ENCODE results near the gene UBE2E3.

Gene UBE2E3

GRCh38 chr2:180991820-180992219, 11.4 kb downstream of the UBE2E3 start:
- Histone ChIP-seq H3K36me3 (ENCODE audit: insufficient read depth, low read length) (peaks cover 26% of the 10 kb centered on the region), H3K4me3 (no peak overlapping the region), H3K9me3 (ENCODE audit: low read depth, low read length) (no peaks in the 10 kb centered on the region), H3K9ac (ENCODE audit: insufficient read length) (no peak overlapping the region), H3K27ac (no peak overlapping the region)
- no peak for DNase-seq (ENCODE audit: low read depth, low spot score)
- TF ChIP-seq POLR2AphosphoS5 (IDR thresholded peaks at IDR 0.05; ENCODE audit: borderline replicate concordance, low read depth, low read length) (no peak), EZH2 (IDR thresholded peaks at IDR 0.05) (no peak), FOXP2 (optimal IDR thresholded peaks at IDR 0.05; ENCODE audit: control extremely low read depth, extremely low read length, insufficient read depth) (no peak)

DNA sequence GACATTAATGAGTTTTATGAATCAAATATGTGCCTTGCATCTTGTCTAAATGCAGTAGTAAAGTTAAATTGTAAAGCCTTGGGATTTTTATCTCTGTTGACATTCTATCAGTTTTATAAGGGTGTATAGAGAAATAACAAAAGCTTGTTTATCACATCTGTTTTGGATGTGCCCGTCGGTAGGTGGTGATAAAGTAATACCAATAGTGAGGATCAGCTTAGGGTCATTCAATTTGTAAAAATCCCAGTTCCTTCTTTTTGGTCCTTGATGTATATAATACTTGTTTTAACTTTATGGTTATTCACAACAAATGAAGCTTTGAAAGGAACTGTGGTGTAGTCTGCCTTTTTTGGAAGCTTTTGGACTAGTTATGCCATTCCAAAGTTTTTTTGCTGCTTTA, 12.6 kb downstream of the UBE2E3 start:
- peaks cover 32% of the 10 kb centered on the region for H3K36me3 ChIP-seq (ENCODE audit: insufficient read depth, low read length)
- H3K9ac ChIP-seq (ENCODE audit: insufficient read length): no peak overlapping the region
- no peak overlapping the region for H3K4me3 ChIP-seq
- H3K27ac ChIP-seq: no peak overlapping the region; the same call in 1 of the 2 replicates
- no peak for TF ChIP-seq POLR2AphosphoS5 (IDR thresholded peaks at IDR 0.05; ENCODE audit: borderline replicate concordance, low read depth, low read length)
- TF ChIP-seq EZH2 (IDR thresholded peaks at IDR 0.05): no peak
- TF ChIP-seq FOXP2 (optimal IDR thresholded peaks at IDR 0.05; ENCODE audit: control extremely low read depth, extremely low read length, insufficient read depth): no peak
- DNase-seq (ENCODE audit: low read depth, low spot score): no peak
- no peaks in the 10 kb centered on the region for H3K9me3 ChIP-seq (ENCODE audit: low read depth, low read length)

DNA sequence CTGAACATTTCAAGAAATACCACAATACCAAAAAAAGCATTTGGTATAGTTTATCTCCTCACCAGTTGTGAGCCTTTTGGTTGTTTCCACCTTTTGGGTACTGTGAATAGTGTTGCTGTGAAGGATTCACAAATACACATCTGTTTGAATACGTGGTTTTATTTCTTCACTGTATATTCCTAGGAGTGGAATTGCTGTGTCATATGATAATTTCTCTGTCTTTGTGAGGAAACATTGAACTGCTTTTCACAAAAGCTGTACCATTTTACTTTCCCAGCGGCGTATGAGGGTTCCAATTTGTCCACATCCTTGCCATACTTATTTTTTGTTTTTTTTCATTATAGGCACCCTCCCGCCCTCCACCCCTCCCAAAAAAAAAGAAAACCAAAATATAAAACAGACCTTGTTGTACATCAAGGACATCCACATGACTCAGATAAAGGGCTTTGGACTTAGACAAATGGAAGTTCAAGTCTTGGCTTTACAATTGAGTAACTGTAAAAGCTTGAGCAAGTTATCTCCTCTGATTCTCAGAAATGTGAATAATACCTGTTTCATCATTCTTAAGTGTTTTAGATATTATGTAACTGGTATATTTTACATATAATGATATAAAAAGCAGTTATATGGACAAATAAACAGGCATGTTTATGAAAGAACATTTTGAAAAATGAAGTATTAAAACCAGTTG, 19.0 kb downstream of the UBE2E3 start:
- peaks cover 19% of the 10 kb centered on the region for H3K36me3 ChIP-seq (ENCODE audit: insufficient read depth, low read length)
- no peak for DNase-seq (ENCODE audit: low read depth, low spot score)
- H3K9me3 ChIP-seq (ENCODE audit: low read depth, low read length): no peaks in the 10 kb centered on the region
- TF ChIP-seq FOXP2 (optimal IDR thresholded peaks at IDR 0.05; ENCODE audit: control extremely low read depth, extremely low read length, insufficient read depth): no peak
- no peak overlapping the region for H3K4me3 ChIP-seq
- no peak overlapping the region for H3K27ac ChIP-seq
- no peak overlapping the region for H3K9ac ChIP-seq (ENCODE audit: insufficient read length)

DNA sequence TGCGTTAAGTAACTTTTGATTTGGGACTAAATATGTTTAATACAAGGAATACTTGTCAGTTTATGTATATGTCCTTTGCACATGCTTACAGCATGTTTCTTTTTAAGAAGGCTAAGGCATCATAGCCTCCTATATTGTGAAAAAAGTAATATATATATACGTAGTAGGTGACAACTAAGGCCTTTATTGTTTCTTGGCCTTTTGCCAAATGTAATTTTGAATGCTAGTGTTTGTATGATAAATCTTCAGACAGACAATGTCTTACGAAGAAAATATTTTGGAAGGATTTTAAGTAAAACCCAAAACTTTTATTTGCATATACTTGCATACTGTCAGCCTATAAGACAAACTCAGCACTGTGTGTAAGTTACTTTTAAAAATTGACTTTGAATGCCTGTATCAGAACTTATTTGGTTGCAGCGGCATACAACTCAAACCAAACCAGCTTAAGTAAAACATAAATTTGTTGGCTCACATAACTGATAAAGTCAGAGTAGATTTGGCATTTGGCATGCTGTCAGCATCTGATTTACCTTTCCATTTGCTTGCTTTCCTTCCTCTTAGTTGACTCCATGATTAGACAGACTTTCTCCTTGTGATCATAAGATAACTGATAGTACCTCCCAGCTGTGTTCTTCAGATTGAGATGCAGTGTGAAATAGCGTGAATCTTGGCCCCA, 24.4 kb downstream of the UBE2E3 start:
- no peak for DNase-seq (ENCODE audit: low read depth, low spot score)
- TF ChIP-seq POLR2AphosphoS5 (IDR thresholded peaks at IDR 0.05; ENCODE audit: borderline replicate concordance, low read depth, low read length) (no peak), FOXP2 (optimal IDR thresholded peaks at IDR 0.05; ENCODE audit: control extremely low read depth, extremely low read length, insufficient read depth) (no peak), EZH2 (IDR thresholded peaks at IDR 0.05) (no peak)
- H3K4me3 ChIP-seq: 0 out of 2 replicates have a peak overlapping the region, but pooled peaks have one; percentile 4

DNA sequence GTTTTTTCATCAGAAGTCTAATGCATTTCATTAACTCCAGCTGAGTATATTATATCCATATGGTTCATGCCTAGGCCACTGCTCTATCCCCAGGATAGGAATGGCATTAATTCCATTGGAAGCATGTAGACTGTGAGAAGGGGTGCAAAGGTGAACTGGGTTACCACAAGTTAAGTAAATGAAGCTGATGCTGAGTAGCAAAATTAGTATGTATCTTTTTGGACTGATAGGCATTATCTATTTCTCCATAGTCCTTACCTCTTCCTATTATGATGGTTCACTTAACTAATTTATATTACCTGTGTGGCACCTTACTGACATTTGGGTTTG, 24.9 kb downstream of the UBE2E3 start:
- TF ChIP-seq EZH2 (IDR thresholded peaks at IDR 0.05) (no peak), FOXP2 (optimal IDR thresholded peaks at IDR 0.05; ENCODE audit: control extremely low read depth, extremely low read length, insufficient read depth) (no peak), POLR2AphosphoS5 (IDR thresholded peaks at IDR 0.05; ENCODE audit: borderline replicate concordance, low read depth, low read length) (no peak)
- Histone ChIP-seq H3K27ac (peak overlapping the region; percentile 72), H3K4me3 (no peak overlapping the region), H3K36me3 (ENCODE audit: insufficient read depth, low read length) (no peaks in the 10 kb centered on the region), H3K9ac (ENCODE audit: insufficient read length) (no peak overlapping the region), H3K9me3 (ENCODE audit: low read depth, low read length) (no peaks in the 10 kb centered on the region)
- no peak for DNase-seq (ENCODE audit: low read depth, low spot score)

More for the DNA sequence above, 24.4 kb downstream of the UBE2E3 start:
- H3K9ac ChIP-seq (ENCODE audit: insufficient read length): no peak overlapping the region
- H3K9me3 ChIP-seq (ENCODE audit: low read depth, low read length): no peaks in the 10 kb centered on the region
- peak overlapping the region; percentile 72 for H3K27ac ChIP-seq
- H3K36me3 ChIP-seq (ENCODE audit: insufficient read depth, low read length): no peaks in the 10 kb centered on the region

GRCh38 chr2:181005809-181006208, 25.4 kb downstream of the UBE2E3 start:
- H3K27ac ChIP-seq: peak overlapping the region; percentile 33
- DNase-seq (ENCODE audit: low read depth, low spot score): no peak

DNA sequence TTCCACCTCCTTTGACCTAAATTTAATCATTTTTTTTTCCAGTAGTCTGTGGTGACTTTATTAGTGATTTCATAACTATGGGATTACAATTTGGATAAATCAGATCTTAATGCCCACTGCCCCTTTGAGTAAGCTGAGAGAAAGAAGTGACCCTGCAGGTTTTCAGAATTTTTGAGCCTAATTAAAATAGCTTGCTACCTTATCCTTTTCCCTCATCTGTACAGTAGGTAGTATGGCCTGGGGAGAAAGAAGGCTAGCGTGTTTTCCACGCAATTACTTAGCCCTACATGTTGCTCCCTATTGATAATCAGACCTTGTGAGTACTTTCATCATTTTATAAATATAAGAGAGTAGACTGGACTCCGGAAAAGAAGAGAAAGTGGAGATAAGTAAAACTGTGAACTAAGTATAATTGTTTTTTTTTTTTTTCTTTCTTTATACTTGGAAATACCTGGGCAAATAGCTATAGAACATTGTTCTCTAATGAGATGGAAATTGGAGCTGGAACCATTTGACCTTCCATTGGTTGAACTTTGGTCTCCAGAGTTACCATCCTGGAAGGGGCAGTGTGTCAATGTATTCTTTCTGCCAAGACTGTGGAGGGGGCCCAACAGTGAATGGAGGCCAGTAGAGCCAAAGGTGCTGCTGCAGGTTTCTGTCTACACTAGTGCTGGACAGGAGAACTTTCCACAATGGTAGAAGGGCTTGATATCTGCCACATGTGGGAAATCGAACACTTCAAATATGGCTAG, 26.9 kb downstream of the UBE2E3 start:
- no peaks in the 10 kb centered on the region for H3K36me3 ChIP-seq (ENCODE audit: insufficient read depth, low read length)
- no peak overlapping the region for H3K9ac ChIP-seq (ENCODE audit: insufficient read length)
- H3K9me3 ChIP-seq (ENCODE audit: low read depth, low read length): no peaks in the 10 kb centered on the region
- TF ChIP-seq EZH2 (IDR thresholded peaks at IDR 0.05) (no peak), POLR2AphosphoS5 (IDR thresholded peaks at IDR 0.05; ENCODE audit: borderline replicate concordance, low read depth, low read length) (no peak), FOXP2 (optimal IDR thresholded peaks at IDR 0.05; ENCODE audit: control extremely low read depth, extremely low read length, insufficient read depth) (no peak)
- no peak for DNase-seq (ENCODE audit: low read depth, low spot score)
- H3K4me3 ChIP-seq: no peak overlapping the region
- H3K27ac ChIP-seq: no peak overlapping the region

More at GRCh38 chr2:181005809-181006208, 25.4 kb downstream of the UBE2E3 start:
- H3K9ac ChIP-seq (ENCODE audit: insufficient read length): no peak overlapping the region
- H3K4me3 ChIP-seq: no peak overlapping the region
- TF ChIP-seq EZH2 (IDR thresholded peaks at IDR 0.05) (no peak), FOXP2 (optimal IDR thresholded peaks at IDR 0.05; ENCODE audit: control extremely low read depth, extremely low read length, insufficient read depth) (no peak), POLR2AphosphoS5 (IDR thresholded peaks at IDR 0.05; ENCODE audit: borderline replicate concordance, low read depth, low read length) (no peak)
- no peaks in the 10 kb centered on the region for H3K9me3 ChIP-seq (ENCODE audit: low read depth, low read length)
- no peaks in the 10 kb centered on the region for H3K36me3 ChIP-seq (ENCODE audit: insufficient read depth, low read length)

DNA sequence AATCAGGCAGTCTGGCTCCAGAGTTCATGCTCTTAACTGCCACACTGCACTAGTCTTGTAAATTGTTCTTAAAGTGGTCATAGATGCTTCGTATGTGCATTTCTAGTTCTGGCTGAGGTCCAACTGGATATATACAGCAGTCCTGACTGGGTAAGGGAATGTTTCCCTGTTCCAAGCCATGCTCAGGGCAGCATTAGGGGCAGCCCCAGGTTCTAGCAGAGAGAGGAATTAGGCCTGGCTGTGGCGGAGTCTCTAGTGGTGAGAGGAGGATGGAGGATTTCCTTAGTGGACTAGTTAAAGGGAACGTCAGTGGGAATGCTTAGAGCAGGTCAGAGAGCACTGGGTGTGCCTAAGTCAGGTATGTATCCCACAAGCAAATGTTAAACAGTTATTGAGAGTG, 28.0 kb downstream of the UBE2E3 start:
- Histone ChIP-seq H3K9me3 (ENCODE audit: low read depth, low read length) (no peaks in the 10 kb centered on the region), H3K36me3 (ENCODE audit: insufficient read depth, low read length) (no peaks in the 10 kb centered on the region), H3K27ac (no peak overlapping the region), H3K9ac (ENCODE audit: insufficient read length) (no peak overlapping the region), H3K4me3 (no peak overlapping the region)
- TF ChIP-seq EZH2 (IDR thresholded peaks at IDR 0.05) (no peak), FOXP2 (optimal IDR thresholded peaks at IDR 0.05; ENCODE audit: control extremely low read depth, extremely low read length, insufficient read depth) (no peak), POLR2AphosphoS5 (IDR thresholded peaks at IDR 0.05; ENCODE audit: borderline replicate concordance, low read depth, low read length) (no peak)
- DNase-seq (ENCODE audit: low read depth, low spot score): no peak
